NCI-H345 treated with DMSO at 0.1 percent for 48 hours (cell line): Measurements from ENCODE around the gene LTB4R2.
"Not testable (repeated sequence)": the region's sequence is repeated elsewhere in the genome, so short reads cannot be mapped to it uniquely, and the experiment has no call there.

Source experiments
- DNase-seq: peaks from one replicate; lab custom pipeline; 2025; ENCODE audit not compliant: unreplicated experiment; lab: John Stamatoyannopoulos, UW

The LTB4R2 gene

GRCh38 chr14:24317141-24317928, 7.4 kb downstream of the LTB4R2 start:
- DNase-seq, result no peak

- DNase-seq, result no peak
These were observed 11.5 kb downstream of the LTB4R2 start for GRCh38 chr14:24321212-24321975.

GRCh38 chr14:24322672-24323071, 12.7 kb downstream of the LTB4R2 start:
- no peak for DNase-seq

- DNase-seq, result no peak
These were observed 13.4 kb downstream of the LTB4R2 start for GRCh38 chr14:24323341-24323740.

DNA sequence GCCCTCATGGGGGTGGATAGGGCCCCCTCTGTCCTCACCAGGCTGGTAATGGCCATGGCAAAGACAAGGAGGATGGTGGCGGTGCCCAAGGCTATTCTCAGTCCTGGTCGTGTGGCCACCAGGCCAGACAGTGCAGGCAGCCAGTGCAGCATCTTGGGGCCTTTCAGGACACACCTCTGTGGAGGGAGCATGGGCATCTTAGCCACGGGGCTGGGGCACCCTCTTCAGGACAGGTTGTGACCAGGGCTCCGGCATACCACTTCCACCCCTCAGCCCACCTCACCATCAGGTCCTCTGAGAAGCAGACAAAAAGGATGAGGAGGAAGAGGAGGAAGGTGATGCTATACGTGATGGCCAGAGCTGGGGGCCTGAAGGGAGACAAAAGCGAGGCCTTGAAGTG, 14.1 kb downstream of the LTB4R2 start:
- no peak for DNase-seq

DNA sequence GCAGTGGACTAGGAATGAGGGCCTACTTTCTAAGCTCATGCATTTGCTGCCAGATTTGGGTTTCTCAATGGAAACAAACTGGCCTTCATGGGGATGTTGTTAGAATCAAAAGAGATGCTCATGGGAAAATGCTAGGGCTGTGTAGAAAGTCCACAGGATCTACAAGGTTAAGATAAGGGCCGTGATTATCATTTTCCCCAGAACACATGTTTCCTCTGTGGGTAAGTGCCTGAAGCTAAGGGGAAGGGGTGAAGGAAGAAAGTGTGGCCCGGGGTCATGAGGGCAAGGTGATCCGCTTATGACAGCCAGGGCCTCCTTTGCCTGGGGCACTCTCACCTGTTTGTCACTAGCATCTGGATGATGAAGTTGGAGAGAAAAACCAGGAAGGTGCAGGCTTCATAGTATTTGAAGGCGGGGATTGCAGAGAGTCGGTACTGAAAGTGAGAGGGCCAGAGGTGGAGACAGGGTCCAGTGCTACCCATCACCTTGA, 15.1 kb downstream of the LTB4R2 start:
- no peak for DNase-seq

DNA sequence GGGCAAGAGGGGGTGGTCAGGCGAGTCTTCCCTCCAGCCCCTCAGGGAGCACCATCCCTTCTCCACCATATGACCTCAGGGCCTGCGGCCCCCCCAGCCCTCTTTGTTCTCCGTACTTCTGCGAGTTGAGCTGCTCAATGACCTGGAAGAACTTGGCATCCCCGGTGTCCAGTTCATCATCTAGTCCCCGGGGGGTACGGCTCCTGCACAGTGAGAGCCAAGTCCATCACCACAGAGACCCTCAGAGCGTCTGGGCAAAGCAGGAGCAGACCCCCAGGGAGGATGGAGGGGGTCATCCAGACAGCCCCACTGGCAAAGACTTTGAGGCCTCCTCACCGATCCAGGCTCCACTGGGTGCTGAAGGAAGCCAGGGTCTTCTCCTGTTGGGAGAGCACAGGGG, 16.0 kb downstream of the LTB4R2 start:
- DNase-seq, result no peak

DNA sequence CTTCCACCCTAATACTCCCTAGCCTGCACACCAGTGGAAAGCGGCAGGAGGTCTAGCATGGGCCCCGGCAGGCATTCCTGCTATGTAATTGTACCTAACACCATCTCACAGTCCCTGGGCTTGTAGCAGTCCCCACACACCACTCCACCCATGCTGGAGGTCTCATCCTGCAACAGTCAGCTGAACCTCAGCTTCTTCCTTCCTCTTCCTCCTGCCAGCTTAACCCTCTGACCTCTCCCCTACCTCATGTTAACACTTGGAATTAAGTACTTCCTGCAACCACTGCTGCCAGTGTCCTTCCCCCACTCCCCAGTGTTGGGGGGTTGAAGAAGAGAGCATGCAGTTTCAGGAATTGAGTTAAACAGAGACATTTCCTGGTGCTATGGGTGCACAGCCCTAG, 17.4 kb downstream of the LTB4R2 start:
- no peak for DNase-seq

- not testable (repeated sequence) for DNase-seq
These were observed 18.0 kb downstream of the LTB4R2 start for GRCh38 chr14:24327914-24328313.

DNA sequence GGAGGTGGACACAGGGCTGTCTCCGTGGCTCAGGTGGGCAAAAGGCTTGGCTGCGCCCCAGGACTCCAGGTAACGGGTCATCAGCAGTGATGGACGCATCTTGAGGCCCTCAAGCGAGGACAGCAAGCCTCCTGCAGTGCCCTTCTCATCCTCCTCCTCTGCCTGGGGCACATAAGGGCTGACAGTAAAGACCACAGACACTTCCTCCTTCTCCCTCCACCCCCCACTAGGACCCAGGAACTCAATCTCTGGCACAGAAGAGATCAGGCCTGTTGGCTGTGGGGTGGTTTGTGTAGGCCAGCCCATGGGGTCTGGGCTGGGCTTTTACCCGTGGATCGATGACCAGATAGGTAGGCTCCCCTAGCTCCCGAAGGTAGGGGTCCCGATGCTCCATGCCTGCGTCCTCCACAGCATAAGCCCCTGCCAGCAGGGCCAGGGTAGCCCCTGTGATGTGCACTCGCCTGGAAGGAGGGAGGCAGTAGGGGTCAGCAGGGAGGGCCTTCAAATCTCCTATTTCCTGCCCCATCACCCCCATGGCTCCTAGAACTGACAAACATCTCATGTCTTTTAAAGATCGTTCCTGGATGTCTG, 19.2 kb downstream of the LTB4R2 start:
- DNase-seq, result no peak

DNA sequence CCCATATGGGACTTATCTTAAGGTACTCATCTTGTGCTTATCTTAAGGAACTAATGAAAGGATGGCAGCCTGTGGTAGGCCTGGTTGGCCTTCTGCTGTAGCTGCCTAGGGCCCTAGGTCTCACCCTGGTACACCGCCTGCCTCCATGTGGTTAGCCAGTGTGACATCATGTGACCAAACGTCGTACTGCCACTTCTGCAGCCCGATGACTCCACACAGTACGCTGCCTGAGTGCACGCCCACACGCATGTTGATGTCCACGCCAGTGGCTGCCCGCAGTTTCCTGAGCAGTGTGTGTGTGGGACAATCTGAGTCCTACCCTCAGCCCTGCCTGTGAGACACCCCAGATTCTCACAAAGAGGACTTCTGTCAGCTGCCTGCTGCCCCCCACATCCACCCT, 19.8 kb downstream of the LTB4R2 start:
- no peak for DNase-seq

DNA sequence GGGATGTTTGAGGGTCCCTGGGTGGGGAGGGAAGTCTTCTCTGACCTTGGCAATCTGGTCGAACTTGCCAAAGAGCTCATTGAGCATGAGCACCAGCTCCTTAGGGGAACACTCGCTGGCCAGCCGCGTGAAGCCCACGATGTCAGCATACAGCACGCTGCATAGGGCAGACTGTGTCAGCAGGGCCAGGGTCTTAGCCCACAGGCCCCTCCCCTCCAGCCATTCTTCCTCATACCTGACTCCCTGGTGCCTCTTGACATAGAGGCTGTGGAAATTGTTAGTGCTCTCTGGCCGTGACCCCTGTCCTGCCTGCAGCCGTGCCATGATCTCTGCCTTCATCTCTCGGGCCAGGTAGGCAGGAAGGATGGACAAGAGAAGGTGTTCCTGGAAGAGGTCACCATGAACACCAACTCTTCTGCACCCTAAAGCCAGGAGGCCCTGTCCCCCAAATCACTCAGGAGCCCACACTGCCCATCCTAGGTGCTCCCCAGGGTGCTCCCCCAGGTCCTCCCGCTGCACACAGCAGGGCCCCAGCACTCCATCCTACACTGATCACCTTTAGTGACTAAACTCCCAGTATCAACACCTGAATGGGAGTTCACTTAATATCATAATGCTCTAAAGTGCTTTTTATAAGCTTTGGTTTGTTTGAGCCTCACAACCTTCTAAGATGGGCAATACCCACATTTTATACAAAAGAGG, 21.2 kb downstream of the LTB4R2 start:
- DNase-seq, result no peak

GRCh38 chr14:24331731-24332267, 21.9 kb downstream of the LTB4R2 start:
- no peak for DNase-seq

GRCh38 chr14:24332268-24332993, 22.5 kb downstream of the LTB4R2 start:
- peak; percentile 79 for DNase-seq

DNA sequence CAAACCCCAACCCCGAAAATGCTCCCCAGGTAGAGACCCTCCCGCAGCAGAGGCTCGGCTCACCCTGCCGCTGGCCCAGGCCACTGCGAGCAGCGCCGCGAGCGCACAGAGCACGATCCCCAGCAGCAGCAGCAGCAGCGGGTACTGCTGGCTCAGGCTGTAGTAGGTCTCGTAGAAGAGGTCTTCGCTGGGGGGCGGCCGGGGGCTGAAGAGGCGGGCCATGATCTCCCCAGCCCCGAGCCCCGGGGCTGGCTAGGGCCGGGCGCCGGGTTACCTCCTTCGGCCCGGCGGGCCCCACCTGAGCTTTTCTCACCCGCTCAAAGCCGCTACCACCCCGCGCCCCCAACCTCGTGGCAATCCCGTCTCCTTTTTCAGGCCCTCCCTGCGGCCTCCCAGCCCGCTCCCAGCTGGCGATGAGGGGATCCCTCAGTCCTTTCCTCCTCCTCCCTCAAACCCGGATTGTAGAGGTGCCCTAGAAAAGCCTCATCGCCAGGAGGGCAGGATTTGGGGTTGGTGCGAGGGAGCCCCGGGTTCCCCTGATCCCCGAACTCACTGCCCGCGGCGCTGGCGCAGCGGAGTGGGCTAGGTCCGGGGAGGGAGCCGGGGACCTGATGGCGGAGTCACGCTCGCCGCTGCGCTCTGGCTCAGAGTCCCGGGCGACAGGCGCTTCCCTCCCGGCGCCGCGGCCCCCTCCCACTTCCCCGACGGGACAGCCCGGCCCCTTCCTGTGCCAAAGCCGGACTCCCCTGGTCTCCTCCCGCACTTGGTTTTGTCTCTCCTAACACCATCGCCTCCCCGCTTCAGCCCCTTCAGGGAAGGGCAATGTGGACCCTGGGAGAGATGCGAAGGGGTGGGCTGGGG, 24.7 kb downstream of the LTB4R2 start, which contains the start of gene ADCY4:
Gene ADCY4, minus strand, starts transcription at position 641 of the 861 bp plus-strand sequence. Its CDS starts 419 bp downstream, at position 222.
- DNase-seq, result no peak

- no peak for DNase-seq
These were observed 25.7 kb downstream of the LTB4R2 start for GRCh38 chr14:24335461-24336171.

DNA sequence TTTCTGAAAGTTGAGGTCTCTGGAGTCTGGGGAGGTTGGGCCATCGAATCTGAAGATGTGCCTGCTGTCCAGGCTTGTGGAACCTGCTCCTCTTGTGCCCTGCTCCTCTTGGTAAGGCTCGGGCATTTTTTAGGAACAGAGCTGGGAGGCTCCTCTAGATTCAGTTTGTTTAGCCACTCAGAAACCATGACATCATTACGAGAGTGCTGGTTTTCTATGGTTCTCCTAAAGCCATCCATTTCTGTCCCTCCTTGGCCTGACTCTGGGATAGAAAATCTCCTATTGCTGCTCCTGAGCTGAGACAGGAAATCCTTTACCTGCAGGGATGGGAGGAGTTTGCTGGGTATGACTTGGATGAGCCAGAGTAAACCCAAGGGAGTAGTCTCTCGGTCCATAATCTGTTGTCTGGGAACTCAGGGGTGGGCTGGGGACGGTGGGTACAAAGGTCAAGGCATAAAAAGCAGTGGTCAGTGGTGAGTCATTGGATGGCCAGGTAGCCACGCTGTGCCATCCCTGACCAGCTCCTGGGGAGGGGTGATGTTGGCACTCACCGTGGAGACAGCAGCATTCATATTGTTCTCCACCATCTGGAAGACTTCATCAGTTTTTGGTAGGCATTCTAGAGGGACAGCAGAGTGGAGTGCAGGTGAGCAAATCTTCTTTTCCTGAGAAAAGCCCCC, 27.3 kb downstream of the LTB4R2 start:
- DNase-seq, result no peak

- no peak for DNase-seq
These were observed 27.9 kb downstream of the LTB4R2 start for GRCh38 chr14:24337824-24338175.
